ENCODE measurements around the gene GALP.
"Not testable (repeated sequence)": the region's sequence is repeated elsewhere in the genome, so short reads cannot be mapped to it uniquely, and the experiment has no call there.

GALP gene

DNA sequence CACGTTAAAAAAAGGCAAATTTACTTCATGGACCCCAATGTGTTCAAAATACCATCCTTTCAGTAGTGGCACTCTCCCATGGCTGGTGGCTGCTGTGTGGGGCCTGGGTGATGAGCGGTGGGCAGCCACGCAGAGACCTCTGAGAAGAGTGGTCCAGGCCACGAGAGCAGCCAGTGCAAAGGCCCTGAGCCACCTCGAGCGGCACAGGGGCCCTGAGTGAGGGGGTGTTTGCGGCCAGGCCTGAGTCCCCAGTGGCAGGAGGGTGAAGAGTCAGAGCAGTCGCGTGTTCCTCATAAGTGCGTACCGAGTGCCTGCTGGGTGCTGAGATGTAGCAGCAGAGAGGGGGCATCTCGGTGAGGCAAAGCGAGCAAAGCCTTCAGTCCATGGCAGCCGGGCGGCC is 27.7 kb upstream of the GALP start:
- no peak for DNase-seq (ENCODE audit: low read depth, low spot score)

DNA sequence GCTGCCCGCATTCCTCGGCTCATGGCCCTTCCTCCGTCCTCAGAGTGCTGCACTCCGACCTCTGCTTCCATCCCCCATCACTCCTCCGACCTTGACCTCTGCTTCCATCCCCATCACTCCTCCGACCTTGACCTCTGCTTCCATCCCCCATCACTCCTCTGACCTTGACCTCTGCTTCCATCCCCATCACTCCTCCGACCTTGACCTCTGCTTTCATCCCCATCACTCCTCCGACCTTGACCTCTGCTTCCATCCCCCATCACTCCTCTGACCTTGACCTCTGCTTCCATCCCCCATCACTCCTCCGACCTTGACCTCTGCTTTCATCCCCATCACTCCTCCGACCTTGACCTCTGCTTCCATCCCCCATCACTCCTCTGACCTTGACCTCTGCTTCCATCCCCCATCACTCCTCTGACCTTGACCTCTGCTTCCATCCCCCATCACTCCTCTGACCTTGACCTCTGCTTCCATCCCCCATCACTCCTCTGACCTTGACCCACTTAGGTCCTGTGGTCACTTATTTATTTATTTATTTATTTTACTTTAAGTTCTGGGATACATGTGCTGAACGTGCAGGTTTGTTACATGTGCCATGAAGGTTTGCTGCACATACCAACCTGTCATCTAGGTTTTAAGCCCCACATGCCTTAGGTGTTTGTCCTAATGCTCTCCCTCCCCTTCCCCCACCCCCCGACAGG is 26.7 kb upstream of the GALP start:
- DNase-seq (ENCODE audit: low read depth, low spot score) = not testable (repeated sequence)

DNA sequence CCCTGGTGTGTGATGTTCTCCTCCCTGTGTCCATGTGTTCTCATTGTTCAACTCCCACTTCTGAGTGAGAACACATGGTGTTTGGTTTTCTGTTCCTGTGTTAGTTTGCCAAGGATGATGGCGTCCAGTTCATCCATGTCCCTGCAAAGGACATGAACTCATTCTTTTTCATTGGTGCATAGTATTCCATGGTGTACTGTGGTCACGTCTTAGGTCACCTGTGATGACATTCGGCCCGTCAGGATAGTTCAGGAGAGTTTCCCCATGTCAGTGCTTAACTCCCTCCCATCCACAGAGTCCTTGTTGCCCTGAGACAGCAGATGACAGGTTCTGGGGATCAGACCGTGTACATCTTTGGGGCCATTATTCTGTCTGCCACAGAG is 26.2 kb upstream of the GALP start:
- DNase-seq (ENCODE audit: low read depth, low spot score) = no peak

DNA sequence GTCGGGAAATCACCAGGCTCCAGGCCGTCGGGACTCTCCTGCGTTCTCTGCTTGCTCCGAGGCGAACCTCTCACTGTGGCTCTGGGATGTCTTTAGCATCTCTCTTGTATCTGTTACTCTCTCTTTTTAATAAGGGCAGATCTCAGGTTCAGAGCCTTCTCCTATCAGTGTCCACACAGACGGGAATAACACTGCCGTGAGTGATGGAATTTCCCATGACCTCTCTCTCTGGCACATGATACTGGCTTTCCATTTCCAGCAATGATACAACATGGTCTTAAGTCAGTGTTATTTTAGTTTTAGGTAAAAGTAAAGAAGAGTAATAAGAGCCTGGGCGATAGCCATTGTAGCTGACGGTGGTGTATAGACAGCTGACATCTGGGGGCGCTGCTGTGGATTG is 25.4 kb upstream of the GALP start:
- no peak for DNase-seq (ENCODE audit: low read depth, low spot score)

DNA sequence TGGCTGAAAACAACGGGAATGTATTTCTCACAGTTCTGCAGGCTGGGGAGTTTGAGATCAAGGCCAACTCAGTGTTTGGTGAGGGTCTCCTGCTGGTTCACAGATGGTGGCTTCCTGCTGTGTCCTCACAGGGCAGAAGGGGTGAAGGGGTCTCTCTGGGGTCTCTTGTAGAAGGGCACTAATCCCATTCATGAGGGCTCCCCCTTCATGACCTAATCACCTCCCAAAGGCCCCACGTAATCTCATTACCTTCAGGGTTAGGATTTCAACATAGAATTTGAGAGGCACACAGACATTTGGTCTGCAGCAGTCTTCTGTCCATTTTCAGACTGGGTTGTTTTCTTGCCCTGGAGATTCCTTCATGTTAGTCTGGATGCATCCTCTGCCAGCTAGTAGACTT is 23.2 kb upstream of the GALP start:
- DNase-seq (ENCODE audit: low read depth, low spot score) = no peak

DNA sequence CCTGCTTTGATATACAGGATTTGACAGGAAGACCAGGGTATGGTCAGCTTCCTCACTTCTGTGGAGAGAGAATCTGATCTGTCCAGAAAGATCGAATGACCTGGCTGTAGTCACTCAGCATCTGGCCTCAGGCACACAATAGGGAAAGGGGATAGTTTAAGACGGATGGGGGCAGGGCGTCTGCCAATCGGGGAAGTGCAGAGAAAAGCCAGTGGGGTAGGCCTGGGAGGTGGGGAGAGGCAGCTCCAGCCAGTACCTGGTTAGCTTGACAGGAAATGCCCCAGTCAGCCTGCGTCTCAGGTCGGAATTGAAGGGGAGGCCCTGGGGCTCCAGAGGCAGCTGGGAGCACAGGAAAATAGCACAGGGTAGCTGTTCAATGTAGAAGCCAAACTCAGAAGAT is 22.3 kb upstream of the GALP start:
- peak; percentile 68 for DNase-seq (ENCODE audit: low read depth, low spot score)

DNA sequence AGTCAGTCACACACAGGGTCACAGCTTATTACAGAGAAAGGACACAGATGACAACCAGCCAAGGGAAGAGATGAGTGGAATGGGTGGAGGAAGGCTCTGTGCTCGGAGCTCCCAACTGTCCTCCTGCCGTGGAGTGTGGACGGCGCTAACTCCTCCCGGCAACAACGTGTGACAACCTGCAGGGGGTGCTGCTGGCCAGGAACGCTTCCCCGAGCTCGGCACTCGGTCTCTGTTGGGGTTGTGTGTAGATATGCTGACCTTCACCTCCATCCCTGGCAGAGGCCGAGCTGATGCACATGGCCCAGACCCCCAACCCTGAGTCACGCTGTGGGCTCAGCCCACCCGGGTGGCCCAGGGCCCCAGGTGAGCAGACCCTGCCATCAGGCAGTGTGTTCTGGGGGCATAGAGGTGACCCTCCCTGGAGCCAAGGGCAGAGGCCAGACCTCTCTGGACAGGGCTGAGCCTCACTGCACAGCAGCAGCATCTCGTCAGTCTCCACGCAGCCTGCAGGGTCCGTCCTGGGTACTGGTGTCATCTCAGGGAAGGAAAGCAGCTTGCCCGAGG is 20.6 kb upstream of the GALP start:
- DNase-seq (ENCODE audit: low read depth, low spot score) = no peak

DNA sequence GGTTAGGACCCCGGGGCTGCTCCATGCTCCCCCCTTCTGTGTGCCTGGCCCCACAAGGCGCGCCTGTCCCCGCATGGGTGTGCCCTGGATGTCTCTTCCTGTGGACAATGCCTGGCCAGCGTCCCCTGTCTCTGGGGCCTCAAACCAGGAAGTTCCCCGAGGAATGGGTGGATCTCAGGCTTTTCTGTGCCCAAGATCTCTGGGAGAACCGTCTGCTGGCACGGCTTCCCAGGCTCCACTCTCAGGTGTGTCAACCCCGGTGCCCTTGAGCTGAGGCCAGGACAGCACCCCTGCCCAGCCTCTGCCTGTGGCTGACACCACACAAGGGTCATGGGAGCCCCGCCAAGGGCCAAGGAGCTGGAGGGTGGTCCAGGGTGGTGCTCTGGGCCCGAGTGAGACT is 19.0 kb upstream of the GALP start:
- DNase-seq (ENCODE audit: low read depth, low spot score) = no peak

DNA sequence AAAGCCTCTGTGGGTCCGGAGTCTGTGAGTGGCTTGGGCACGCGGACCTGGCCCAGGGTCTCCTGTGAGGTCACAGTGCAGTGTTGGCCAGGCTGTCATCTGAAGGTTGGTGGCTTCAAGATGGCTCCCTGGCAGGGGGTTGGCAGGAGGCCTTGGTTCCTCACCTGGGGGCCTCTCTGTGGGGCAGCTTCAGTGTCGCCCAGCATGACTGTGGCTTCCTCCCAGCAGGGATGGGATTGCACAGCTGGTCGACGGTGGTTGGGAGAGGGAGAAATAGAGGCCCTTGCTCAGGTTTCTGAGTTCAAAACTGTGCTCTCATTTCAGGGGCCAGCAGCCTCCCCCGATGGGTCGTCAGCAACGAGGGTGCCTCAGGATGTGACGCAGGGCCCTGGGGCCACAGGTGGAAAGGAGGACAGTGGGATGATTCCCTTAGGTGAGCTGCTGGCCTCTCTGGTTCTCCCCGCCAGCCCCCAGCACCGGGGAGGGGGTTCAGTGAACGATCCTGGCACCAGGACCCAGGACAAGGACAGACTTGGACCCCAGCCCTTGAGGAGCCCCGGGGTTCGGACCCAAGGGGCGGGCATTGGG is 17.5 kb upstream of the GALP start:
- DNase-seq (ENCODE audit: low read depth, low spot score) = no peak

DNA sequence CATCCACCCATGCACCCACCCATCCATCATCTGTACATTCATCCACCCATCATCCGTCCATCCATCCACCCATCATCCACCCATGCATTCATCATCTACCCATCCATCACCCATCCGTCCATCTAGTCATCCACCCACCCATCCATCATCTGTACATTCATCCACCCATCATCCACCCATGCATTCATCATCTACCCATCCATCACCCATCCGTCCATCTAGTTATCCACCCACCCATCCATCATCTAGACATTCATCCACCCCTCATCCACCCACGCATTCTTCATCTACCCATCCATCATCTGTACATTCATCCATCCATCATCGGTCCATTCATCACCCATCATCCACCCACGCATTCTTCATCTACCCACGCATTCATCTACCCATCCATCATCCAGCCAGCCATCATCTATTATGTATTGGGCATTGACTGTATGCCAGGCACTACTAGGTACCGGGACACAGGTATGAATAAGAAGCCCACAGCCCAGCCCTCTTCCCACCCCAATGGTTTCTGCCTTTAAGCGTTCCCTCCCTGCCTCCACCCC is 16.7 kb upstream of the GALP start:
- DNase-seq (ENCODE audit: low read depth, low spot score) = no peak

DNA sequence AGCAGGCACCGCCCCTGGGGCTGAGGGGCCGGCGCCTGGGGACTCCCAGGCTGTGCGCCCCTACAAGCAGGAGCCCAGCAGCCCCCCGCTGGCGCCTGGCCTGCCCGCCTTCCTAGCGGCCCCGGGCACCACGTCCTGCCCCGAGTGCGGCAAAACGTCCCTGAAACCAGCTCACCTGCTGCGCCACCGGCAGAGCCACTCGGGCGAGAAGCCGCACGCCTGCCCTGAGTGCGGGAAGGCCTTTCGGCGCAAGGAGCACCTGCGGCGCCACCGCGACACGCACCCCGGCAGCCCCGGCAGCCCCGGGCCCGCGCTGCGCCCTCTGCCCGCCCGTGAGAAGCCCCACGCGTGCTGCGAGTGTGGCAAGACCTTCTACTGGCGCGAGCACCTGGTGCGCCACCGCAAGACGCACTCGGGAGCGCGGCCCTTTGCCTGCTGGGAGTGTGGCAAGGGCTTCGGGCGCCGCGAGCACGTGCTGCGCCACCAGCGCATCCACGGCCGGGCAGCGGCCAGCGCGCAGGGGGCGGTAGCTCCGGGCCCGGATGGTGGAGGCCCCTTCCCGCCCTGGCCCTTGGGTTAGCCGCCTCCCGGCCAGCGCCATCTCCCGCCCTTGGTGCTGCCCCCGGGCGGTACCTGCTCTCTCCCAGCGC is 16.1 kb upstream of the GALP start:
- DNase-seq (ENCODE audit: low read depth, low spot score) = no peak

DNA sequence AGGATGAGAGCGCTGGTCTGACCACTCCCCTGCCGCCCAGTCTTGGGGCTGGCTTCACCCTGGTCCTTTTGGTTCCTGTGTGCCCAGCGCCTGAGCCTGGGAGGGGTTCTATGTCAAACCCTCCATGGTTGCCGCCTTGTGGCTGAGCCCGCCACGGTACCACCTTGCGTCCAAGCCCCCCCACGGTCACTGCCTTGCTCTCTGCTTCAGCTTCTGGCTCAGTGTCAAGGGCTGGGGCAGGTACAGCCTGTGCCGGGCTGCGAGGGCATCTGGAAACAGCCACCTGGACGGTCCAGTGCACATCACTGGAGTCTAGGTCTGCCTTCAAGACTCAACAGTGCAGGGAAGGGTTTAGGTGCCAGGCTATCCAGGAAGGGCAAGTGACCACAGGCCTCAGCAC is 14.3 kb upstream of the GALP start:
- DNase-seq (ENCODE audit: low read depth, low spot score) = no peak

DNA sequence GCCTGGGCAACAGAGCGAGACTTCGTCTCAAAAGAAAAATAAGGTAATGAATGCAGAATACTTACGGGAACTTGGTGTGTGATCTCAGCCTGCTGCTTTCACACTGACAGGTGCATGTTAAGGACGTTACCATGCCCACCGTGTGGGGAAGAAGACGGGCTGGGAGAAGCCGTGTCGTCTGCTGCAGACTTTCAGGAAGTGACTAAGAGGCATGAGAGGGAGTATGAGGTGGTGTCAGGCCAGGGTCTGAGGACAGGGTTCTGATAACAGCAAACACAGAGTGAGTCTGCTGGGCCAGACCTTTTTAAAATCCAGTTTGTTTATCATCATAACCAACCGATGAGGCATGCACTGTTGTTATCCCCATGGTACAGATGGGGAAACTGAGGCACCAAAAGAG is 13.6 kb upstream of the GALP start:
- DNase-seq (ENCODE audit: low read depth, low spot score) = no peak

DNA sequence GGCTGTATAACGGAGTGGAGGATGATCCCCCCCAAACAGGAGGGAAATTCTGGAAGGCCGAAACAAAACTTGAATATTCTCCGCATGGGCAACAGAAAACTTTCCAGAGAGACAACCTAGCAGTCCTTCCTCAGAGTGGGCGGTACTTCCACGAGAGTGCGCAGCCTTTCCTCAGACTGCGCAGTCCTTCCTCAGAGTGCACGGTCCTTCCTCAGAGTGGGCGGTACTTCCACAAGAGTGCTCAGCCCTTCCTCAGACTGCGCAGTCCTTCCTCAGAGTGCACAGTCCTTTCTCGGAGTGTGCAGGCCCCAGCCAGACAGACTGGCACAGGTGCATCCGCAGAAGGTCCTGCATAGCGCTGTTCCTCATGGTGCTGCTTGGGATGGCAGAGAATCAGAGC is 12.7 kb upstream of the GALP start:
- DNase-seq (ENCODE audit: low read depth, low spot score) = no peak

DNA sequence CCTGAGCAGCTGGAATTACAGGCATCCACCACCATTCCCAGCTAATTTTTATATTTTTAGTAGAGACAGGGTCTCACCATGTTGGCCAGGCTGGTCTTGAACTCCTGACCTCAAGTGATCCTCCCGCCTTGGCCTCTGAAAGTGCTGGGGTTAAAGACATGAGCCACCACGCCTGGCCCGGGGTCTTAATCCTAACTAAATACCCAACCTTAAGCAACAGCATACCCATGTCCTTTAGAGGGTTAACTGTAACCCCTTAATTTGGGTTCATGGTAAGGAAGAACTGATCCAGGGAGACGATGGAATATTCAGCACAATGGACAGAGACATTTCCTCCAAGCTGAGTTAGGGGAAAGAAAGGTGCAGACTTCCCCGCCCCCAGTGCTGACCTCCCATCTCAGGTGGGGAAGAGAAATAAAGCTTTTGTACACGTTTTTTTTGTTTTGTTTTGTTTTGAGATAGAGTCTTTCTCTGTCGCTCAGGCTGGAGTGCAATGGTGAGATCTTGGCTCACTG is 8.7 kb upstream of the GALP start:
- peak; percentile 12 for DNase-seq (ENCODE audit: low read depth, low spot score)

DNA sequence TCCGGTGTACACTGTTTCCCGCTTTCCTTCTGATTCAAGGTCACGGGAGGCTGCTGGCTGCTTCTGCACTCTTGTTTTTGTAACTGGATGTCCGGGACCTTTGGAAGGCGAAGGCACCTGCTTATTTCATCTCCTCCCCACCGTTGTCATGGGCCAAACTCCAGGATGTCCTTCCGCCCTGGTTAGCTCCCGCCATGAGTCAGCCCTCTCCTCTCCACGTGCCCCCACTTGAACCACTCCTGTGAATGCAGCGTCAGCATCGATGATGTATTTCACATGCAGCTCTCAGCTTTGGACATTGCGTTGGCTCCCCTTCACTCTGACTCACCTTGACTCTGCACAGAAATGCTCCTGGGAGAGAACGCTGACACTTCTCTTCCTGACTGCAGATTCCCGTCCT is 5.5 kb upstream of the GALP start:
- no peak for DNase-seq (ENCODE audit: low read depth, low spot score)

DNA sequence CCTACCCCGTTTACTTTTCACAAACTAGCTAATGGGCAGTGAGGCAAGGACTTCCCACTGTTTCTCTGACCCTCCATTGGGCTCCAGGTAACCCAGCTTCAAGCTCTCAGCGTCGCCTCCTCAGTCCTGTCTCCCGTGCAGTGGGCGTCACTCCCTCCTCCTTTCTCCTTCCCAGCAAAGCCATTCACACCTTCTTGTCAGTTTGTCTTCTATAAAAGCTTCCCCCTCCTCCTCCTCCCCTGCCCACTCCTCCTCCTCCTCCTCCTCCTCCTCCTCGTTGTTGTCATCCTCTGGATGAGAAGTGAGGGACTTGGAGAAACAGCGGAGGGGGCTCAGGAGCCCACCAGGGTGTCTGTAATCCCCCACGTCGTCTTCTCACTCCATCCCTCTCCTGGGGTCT is 1.7 kb upstream of the GALP start:
- DNase-seq (ENCODE audit: low read depth, low spot score) = no peak

DNA sequence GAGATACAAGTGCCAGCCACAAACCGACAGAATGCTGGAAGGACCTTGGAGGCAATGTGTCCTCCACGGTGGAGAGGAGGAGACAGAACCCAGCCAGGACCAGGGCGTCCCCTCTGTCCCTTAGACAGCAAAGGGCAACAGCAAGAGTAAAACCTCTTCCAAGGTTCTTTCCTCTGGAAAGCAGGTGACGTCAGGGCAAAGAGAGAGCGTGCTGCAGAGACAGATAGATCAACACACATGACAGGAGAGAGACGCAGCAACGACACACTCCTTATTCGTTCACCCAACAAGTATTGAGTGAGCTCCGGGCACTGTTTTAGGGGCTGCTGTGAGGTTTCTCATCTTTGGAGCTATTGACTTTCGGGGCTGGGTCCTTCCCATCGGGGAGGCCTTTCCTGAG is 1.3 kb upstream of the GALP start:
- DNase-seq (ENCODE audit: low read depth, low spot score) = no peak

DNA sequence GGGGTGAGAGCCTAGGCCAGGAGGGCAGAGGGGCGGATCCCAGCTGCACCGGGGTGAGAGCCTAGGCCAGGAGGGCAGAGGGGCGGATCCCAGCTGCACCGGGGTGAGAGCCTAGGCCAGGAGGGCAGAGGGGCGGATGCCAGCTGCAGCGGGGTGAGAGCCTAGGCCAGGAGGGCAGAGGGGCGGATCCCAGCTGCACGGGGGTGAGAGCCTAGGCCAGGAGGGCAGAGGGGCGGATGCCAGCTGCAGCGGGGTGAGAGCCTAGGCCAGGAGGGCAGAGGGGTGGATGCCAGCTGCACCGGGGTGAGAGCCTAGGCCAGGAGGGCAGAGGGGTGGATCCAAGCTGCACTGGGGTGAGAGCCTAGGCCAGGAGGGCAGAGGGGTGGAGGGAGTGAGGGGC is 502 bp downstream of the GALP start:
- not testable (repeated sequence) for DNase-seq (ENCODE audit: low read depth, low spot score)

DNA sequence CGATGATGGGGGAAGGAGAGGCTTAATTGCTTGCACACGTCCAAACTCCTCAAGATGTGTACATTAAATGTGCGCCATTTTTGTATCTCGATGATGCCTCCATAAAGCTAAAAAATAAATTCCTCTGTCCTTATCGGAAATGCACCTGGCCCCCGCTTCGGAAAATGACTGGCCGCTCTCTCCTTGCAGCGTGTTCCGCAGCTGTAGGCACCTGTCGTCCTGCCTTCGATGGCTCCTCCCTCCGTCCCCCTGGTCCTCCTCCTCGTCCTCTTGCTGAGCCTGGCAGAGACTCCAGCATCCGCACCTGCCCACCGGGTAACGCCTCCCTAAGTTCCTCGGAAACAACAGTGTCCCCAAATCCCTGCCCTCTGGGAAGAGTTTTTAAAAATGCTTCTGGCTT is 1.1 kb downstream of the GALP start:
- DNase-seq (ENCODE audit: low read depth, low spot score) = no peak

DNA sequence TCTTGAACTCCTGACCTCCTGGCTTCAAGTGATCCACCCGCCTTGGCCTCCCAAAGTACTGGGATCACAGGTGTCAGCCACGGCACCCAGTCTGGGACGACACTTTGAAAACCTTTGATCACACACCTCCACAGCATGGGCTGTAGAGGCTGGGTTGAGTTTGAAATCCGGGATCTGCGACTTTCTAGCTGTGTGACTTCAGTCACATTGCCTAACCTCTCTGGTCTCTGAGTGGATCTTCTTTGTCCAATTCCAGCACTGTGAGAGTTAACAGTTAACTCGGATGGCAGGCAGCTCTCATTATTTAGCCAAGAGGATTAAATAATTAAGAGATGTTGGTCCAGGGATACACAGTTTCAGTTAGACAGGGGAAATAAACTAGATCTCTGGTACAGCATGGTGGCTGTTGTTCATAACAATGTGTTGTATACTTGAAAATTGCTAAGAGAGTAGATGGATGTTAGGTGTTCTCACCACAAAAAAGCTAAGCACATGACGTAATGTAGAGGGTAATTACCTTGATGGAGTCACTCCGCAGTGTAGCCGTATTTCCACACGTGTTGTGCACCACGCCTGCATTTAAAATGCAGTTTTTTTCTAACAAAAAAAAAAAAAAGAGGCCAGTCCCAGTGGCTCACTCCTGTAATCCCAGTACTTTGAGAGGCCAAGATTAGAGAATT is 1.9 kb downstream of the GALP start:
- DNase-seq (ENCODE audit: low read depth, low spot score) = no peak

DNA sequence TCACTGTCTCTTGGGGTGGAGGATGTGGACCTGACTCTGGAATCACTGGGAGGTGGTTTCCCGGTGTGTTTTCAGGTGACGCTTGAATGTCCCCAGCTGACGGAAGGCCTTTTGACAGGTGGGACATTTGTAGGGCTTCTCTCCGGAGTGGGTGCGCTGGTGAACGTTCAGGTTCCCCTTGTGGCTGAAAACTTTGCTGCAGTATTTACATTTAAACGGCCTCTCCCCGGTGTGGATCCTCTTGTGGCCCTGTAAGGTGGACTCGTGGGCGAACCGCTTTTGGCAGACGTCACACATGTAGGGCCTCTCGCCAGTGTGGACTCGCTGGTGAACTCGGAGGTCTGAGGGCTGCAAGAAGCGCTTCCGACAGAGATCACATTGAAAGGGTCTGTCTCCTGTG is 14.0 kb downstream of the GALP start:
- no peak for DNase-seq (ENCODE audit: low read depth, low spot score)
